IPS-NIHi11 (cell line): ENCODE data around the gene CISH.

ENCODE experiments used
- DNase-seq: peaks from one replicate; pipeline ENCODE4 v3.0.0; 2012; ENCODE audit warnings: mixed read lengths, low spot score

CISH gene

GRCh38 chr3:50599115-50599715 lies 12.4 kb downstream of the CISH start:
- DNase-seq = no peak

- DNase-seq = no peak
Measured at GRCh38 chr3:50594253-50594785, 17.3 kb downstream of the CISH start.

GRCh38 chr3:50592568-50592967 lies 19.0 kb downstream of the CISH start:
- DNase-seq = no peak

- no peak for DNase-seq
Measured at GRCh38 chr3:50591196-50591741, 20.3 kb downstream of the CISH start.

GRCh38 chr3:50588759-50589433 lies 22.7 kb downstream of the CISH start:
- no peak for DNase-seq

GRCh38 chr3:50587806-50588758 lies 23.5 kb downstream of the CISH start:
- no peak for DNase-seq

- no peak for DNase-seq
Measured at GRCh38 chr3:50587373-50587772, 24.2 kb downstream of the CISH start.

GRCh38 chr3:50586763-50587070 lies 24.9 kb downstream of the CISH start:
- no peak for DNase-seq

- no peak for DNase-seq
Measured at GRCh38 chr3:50585919-50586762, 25.4 kb downstream of the CISH start.

- no peak for DNase-seq
Measured at GRCh38 chr3:50584391-50584790, 27.2 kb downstream of the CISH start.

- DNase-seq = no peak
Measured at GRCh38 chr3:50583897-50584296, 27.7 kb downstream of the CISH start.

GRCh38 chr3:50582083-50582482 lies 29.5 kb downstream of the CISH start:
- no peak for DNase-seq

GRCh38 chr3:50581459-50581842 lies 30.1 kb downstream of the CISH start:
- DNase-seq = no peak

GRCh38 chr3:50580683-50581458 lies 30.7 kb downstream of the CISH start:
- no peak for DNase-seq

- DNase-seq = no peak
Measured at GRCh38 chr3:50577348-50577747, 34.2 kb downstream of the CISH start.

GRCh38 chr3:50575372-50575771 lies 36.2 kb downstream of the CISH start:
- DNase-seq = no peak

GRCh38 chr3:50574444-50574831 lies 37.1 kb downstream of the CISH start:
- no peak for DNase-seq

GRCh38 chr3:50573566-50574443 lies 37.8 kb downstream of the CISH start:
- DNase-seq = no peak

GRCh38 chr3:50572801-50573371 lies 38.7 kb downstream of the CISH start:
- DNase-seq = no peak
